ENCODE data around the gene HRG. TPM values are rescaled to one million over a fixed set of nuclear protein-coding genes. Genes with fewer than 3 reads are reported as not detected.

The HRG gene
- total and polyA plus RNA-seq, 2 donors (not counting 1 experiment from before 2014, with no cell fraction given) = not detected

- H4K20me1 ChIP-seq (ENCODE audit: control insufficient read depth, insufficient read depth, low read length, poor library complexity, severe bottlenecking) = no peaks in the 10 kb centered on the region
These were observed 47.4 kb upstream of the HRG start for GRCh38 chr3:186618318-186618938.

More at GRCh38 chr3:186618318-186618938, 47.4 kb upstream of the HRG start:
- H2AFZ ChIP-seq (ENCODE audit: insufficient read depth, low read depth, low read length, poor library complexity, severe bottlenecking) = no peak overlapping the region
- 100% methylated on average over 3 of the region's 8 CpGs for WGBS (ENCODE audit: insufficient coverage)
- Mint-ChIP-seq H3K4me1 (peaks cover 13% of the 10 kb centered on the region), H3K9me3 (ENCODE audit: insufficient read depth) (no peaks in the 10 kb centered on the region), H3K27me3 (peaks cover 57% of the 10 kb centered on the region), H3K27ac (no peak overlapping the region), H3K4me3 (no peak overlapping the region)
- H3K9me3 ChIP-seq (ENCODE audit: control extremely low read depth in 1 of 3, control insufficient read depth in 2 of 3, insufficient read depth in 1 of 3, low read length in 2 of 3) = no peaks in the 10 kb centered on the region
- ChIA-PET POLR2A (no interaction called here), CTCF (interaction anchor here (1.3 to 11.3 kb wide), 13 partner anchors 7 to 675 kb away, joined by 3 to 237 read pairs (median 43); no protein-coding TSS in a partner anchor)
- no peak overlapping the region for H3K4me3 ChIP-seq (ENCODE audit: control extremely low read depth in 1 of 5, extremely low read depth in 1 of 5, insufficient read depth in 1 of 5, low read depth in 2 of 5, low read length in 4 of 5)
- no peaks in the 10 kb centered on the region for H3K36me3 ChIP-seq (replicated peaks in 1 of 2; ENCODE audit: control extremely low read depth in 1 of 2, control insufficient read depth in 1 of 2, extremely low read depth in 1 of 2, insufficient read depth in 2 of 2, low read length in 1 of 2)
- H3K9ac ChIP-seq (ENCODE audit: low read length) = no peak overlapping the region
- peaks cover 0 to 28% (median 6%) of the 10 kb centered on the region in 4 experiments for H3K27me3 ChIP-seq (replicated peaks in 1 of 4; ENCODE audit: control extremely low read depth in 1 of 4, control insufficient read depth in 3 of 4, insufficient read depth in 4 of 4, low read length in 3 of 4)
- no peak overlapping the region for H3K4me2 ChIP-seq (replicated peaks; ENCODE audit: low read depth, low read length, poor library complexity, severe bottlenecking)
- H3K79me2 ChIP-seq (ENCODE audit: control insufficient read depth, insufficient read depth, low read length) = no peaks in the 10 kb centered on the region
- no peak overlapping the region for H3K27ac ChIP-seq (ENCODE audit: low read length in 2 of 2)
- DNase-seq (no peak), ATAC-seq (ENCODE audit: low read depth) (no peak)
- intact Hi-C loops (cut with micrococcal nuclease) = loop anchor here (5.0 kb wide), 2 partner anchors 189 to 549 kb away; partner anchors contain the start of gene RFC4
- H3K4me1 ChIP-seq (ENCODE audit: control insufficient read depth in 2 of 2, insufficient read depth in 2 of 2, low read length in 2 of 2) = peaks cover 19% of the 10 kb centered on the region in 2 donors
- TF ChIP-seq EZH2 (IDR thresholded peaks at IDR 0.05; ENCODE audit: borderline replicate concordance, insufficient read depth, low read depth, low read length, poor library complexity, severe bottlenecking) (no peak), CTCF (IDR thresholded peaks at IDR 0.05) (no peak)
